Ovary (tissue), 3 donors: ENCODE results near the gene ZNF609.

Experiments
- CTCF ChIP-seq, 3 donors: fragments of 450-650 bp in 2 of 3; fragments of 200-600 bp in 1 of 3; IDR thresholded peaks; one replicate each; pipeline versions ENCODE4 v1.5.1 to v1.8.0; 2016 to 2022; ENCODE audit warnings: antibody characterized with exemption in 3 of 3, mild to moderate bottlenecking in 1 of 3
- EP300 ChIP-seq: sonication (generic); formaldehyde crosslinking; IDR thresholded peaks from one replicate; pipeline ENCODE4 v1.6.1; 2017; ENCODE audit warnings: antibody characterized with exemption
- donor health status: DM: no; HTN: no; CAD: no.

- TF ChIP-seq CTCF (IDR thresholded peaks at IDR 0.05) (no peak), EP300 (no peak)
Measured at GRCh38 chr15:64485796-64486195, 25.4 kb downstream of the ZNF609 start.
